PFSK-1 (cell line): ENCODE data around the gene GREB1.

Source experiments
- FOXP2 ChIP-seq: optimal IDR thresholded peaks from 2 replicates; pipeline ENCODE3; 2011; ENCODE audit warnings: borderline replicate concordance, control low read depth, inconsistent platforms; ENCODE audit not compliant: insufficient read depth; ENCODE audit errors: extremely low read length, extremely low read depth
- POLR2AphosphoS5 ChIP-seq: IDR thresholded peaks from 2 replicates; pipeline ENCODE4 v1.6.1; 2012; ENCODE audit warnings: low read depth, mild to moderate bottlenecking, control low read depth, low read length, moderate library complexity
- SIN3A ChIP-seq: IDR thresholded peaks from 2 replicates; pipeline ENCODE4 v1.6.1; 2012; ENCODE audit warnings: mild to moderate bottlenecking, low read length, moderate library complexity, borderline replicate concordance; ENCODE audit not compliant: insufficient read depth
- TAF1 ChIP-seq: IDR thresholded peaks from 2 replicates; pipeline ENCODE4 v1.6.1; 2012; ENCODE audit warnings: low read length, control low read depth, borderline replicate concordance; ENCODE audit not compliant: insufficient read depth
- TF ChIP-seq, protein P1 (sequence below), 2 experiments: IDR thresholded peaks; 2 replicates each; pipeline versions ENCODE4 v1.6.1 to v1.8.0; 2011 to 2012; ENCODE audit warnings: low read depth in 2 of 2, low read length in 2 of 2, control low read depth in 1 of 2, inconsistent platforms in 1 of 2, mild to moderate bottlenecking in 1 of 2, moderate library complexity in 1 of 2; ENCODE audit not compliant: insufficient read depth in 1 of 2

GREB1 gene

GRCh38 chr2:11683476-11683875 lies 149.6 kb downstream of the GREB1 start:
- TF ChIP-seq POLR2AphosphoS5 (no peak), SIN3A (no peak), TAF1 (no peak), FOXP2 (no peak)
- TF ChIP-seq, protein P1, sequence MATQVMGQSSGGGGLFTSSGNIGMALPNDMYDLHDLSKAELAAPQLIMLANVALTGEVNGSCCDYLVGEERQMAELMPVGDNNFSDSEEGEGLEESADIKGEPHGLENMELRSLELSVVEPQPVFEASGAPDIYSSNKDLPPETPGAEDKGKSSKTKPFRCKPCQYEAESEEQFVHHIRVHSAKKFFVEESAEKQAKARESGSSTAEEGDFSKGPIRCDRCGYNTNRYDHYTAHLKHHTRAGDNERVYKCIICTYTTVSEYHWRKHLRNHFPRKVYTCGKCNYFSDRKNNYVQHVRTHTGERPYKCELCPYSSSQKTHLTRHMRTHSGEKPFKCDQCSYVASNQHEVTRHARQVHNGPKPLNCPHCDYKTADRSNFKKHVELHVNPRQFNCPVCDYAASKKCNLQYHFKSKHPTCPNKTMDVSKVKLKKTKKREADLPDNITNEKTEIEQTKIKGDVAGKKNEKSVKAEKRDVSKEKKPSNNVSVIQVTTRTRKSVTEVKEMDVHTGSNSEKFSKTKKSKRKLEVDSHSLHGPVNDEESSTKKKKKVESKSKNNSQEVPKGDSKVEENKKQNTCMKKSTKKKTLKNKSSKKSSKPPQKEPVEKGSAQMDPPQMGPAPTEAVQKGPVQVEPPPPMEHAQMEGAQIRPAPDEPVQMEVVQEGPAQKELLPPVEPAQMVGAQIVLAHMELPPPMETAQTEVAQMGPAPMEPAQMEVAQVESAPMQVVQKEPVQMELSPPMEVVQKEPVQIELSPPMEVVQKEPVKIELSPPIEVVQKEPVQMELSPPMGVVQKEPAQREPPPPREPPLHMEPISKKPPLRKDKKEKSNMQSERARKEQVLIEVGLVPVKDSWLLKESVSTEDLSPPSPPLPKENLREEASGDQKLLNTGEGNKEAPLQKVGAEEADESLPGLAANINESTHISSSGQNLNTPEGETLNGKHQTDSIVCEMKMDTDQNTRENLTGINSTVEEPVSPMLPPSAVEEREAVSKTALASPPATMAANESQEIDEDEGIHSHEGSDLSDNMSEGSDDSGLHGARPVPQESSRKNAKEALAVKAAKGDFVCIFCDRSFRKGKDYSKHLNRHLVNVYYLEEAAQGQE (IDR thresholded peaks at IDR 0.05; ENCODE audit: insufficient read depth in 1 of 2, low read depth in 2 of 2, low read length in 2 of 2): no peak

- TF ChIP-seq TAF1: no peak
- TF ChIP-seq POLR2AphosphoS5: no peak
- TF ChIP-seq, protein P1 (IDR thresholded peaks at IDR 0.05; ENCODE audit: insufficient read depth in 1 of 2, low read depth in 2 of 2, low read length in 2 of 2): no peak
- TF ChIP-seq FOXP2: no peak
- TF ChIP-seq SIN3A: no peak
These were observed 150.1 kb downstream of the GREB1 start for GRCh38 chr2:11683966-11684365.

GRCh38 chr2:11684894-11685460 lies 151.1 kb downstream of the GREB1 start:
- TF ChIP-seq SIN3A (no peak), POLR2AphosphoS5 (no peak), TAF1 (no peak), FOXP2 (no peak)
- TF ChIP-seq, protein P1 (IDR thresholded peaks at IDR 0.05; ENCODE audit: insufficient read depth in 1 of 2, low read depth in 2 of 2, low read length in 2 of 2): no peak

- TF ChIP-seq, protein P1 (IDR thresholded peaks at IDR 0.05; ENCODE audit: insufficient read depth in 1 of 2, low read depth in 2 of 2, low read length in 2 of 2): no peak
- TF ChIP-seq SIN3A (no peak), POLR2AphosphoS5 (no peak), FOXP2 (no peak), TAF1 (no peak)
These were observed 152.1 kb downstream of the GREB1 start for GRCh38 chr2:11685906-11686470.

- TF ChIP-seq SIN3A (no peak), POLR2AphosphoS5 (no peak)
These were observed 153.9 kb downstream of the GREB1 start for GRCh38 chr2:11687736-11688135.
